Fibroblast of skin of abdomen (primary cell): ENCODE measurements around the gene MRTFB.

Source experiments
- DNase-seq: peaks from one replicate; pipeline ENCODE4 v3.0.0-alpha.2; 2013

MRTFB gene

DNA sequence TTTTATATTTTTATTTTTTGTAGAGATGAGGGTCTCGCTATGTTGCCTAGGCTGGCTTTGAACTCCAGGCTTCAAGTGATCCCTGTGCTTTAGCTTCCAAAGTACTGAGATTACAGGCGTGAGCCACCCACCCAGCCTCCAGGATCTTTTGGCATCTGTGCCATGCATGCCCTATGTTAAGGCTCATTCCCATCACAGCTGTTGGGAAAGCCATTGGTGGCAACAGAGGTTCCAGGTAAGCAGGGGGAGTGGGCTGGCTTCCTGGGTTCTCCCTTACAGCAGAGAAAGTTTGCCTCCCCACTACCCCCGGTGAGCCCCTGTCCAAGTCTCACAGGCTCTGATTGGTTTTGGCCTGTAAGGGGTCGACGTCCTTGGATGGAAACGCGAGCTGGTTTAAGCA is 8.9 kb upstream of the MRTFB start:
- no peak for DNase-seq

DNA sequence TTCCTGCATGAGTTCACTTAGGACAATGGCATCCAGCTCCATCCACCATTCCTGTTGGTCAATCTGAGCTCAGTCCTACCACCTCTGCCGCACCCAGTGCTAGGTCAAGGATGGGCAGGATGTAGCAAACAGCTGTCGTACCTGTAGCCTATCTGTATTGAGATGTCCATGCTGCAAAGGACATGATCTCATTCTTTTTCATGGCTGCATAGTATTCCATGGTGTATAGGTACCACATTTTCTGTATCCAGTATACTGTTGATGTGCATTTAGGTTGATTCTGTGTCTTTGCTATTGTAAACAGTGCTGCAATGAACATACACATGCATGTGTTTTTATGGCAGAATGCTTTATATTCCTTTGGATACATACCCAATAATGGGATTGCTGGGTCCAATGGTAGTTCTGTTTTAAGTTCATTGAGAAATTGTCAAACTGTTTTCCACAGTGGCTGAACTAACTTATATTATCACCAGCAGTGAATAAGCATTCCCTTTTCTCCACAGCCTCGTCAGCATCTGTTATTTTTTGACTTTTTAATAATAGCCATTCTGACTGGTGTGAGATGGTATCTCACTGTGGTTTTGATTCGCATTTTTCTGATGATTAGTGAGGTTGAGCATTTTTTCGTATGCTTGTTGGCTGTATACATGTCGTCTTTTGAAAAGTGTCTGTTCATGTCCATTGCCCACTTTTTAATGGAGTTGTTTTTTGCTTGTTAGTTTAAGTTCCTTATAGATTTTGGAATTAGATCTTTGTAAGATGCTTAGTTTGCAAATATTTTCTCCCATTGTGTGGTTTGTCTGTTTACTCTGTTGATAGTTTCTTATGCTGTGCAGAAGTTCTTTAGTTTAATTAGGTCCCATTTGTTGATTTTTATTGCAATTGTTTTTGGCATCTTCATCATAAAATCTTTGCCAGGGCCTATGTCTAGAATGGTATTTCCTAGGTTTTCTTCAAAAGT is 7.2 kb upstream of the MRTFB start:
- DNase-seq: no peak

GRCh38 chr16:14069818-14070217 is 1.3 kb upstream of the MRTFB start:
- DNase-seq: no peak

DNA sequence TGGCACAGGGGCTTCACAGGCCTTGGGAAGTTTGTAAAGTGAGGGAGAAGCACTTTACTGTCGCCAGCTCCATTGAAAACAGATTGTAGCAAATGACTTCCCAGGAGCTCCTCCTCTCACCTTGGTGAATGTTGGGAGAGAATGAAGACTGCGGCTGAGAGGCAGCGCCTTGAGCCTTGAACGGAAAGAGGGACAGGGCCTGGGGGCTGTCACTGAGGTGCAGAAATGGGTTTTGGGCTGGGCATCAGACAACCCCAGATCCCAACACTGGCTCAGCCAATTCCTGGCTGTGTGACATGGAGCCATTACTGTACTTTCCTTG is 603 bp upstream of the MRTFB start:
- no peak for DNase-seq

- no peak for DNase-seq
These were observed 605 bp downstream of the MRTFB start for GRCh38 chr16:14071576-14072271.

- DNase-seq: no peak
These were observed 1.2 kb downstream of the MRTFB start for GRCh38 chr16:14072360-14072759.

DNA sequence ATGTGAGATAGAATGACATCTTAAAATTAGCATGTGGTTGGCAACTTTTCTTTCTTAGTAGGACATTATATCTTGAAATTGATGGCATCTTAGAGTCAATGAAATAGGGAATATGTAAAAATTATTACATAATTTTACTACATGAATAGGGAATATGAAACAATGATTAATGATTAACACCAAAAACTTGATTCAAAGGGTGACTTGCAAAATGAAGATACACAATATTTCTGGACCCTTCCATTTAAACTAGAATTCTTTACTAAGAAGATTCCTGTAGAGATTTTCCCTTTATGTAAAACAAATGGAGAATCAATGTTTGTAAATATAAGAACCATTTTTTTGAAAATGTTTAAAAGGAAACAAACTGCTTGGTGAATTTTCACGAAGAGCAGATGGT is 3.4 kb downstream of the MRTFB start:
- no peak for DNase-seq

GRCh38 chr16:14077918-14078317 is 6.8 kb downstream of the MRTFB start:
- DNase-seq: no peak

DNA sequence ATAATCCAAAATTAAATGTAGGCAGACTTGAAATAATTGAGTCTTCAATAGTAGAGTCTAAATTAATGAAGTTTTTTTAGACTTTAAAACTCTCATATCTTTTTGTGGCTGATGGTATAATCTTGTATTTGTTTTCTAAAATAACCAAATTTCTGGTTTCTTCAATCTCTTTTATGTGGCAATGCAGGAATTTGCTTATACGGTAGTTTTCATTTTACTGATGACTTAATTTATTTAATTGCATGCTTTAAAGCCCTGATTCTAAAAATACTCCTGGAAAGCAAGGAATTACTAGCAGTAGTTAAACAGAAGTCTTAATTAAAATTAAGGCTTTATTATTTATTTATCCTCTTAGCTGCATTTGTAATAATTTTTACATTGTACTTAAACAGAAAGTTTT is 15.4 kb downstream of the MRTFB start:
- DNase-seq: no peak

DNA sequence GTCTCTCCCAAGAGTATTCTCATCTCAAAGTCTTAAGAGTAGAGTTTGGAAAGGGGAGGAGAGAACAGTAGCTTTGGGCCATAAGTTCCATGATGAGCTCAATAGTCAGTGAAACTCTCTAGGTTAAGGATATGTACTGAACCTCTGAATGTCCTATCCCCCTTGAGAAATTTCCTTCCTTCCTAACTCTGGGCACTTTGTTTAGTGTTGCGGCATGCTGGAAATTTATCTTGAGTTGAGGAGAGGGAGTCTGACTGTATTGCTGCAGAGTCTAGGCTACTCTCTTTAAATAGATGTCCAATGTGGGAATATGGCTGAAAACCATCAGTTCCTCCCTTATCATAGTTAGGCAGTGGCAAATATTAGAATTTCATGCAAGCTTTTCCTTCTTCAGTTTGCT is 16.1 kb downstream of the MRTFB start:
- no peak for DNase-seq

GRCh38 chr16:14087590-14088154 is 16.6 kb downstream of the MRTFB start:
- peak; percentile 28 for DNase-seq

DNA sequence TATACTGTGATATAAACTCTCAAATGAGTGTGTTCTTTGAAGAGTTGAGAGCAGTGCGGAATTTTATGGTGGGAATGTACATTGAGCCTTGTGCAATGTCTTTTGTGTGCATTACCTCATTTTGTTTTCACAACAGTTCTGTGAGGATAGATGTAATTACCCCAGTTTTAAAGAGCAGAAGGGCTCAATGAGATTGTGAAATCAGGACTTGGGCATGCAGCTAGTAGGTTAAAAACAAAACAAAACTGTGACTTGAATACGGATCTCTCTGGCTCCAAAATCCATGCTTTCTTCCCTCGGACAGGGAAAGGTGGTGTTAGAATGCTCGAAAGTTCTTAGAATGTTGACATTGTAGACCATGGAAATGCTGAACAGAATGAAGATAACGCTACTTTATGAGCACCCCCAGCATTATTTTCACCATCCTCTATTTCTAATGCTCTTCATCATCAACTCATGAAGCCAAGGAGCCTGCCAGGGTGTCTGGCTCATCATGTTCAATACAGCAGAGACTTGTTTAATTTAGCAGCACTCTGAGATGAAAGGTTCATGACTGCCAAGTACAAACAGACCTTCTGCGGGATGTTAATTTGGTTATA is 17.1 kb downstream of the MRTFB start:
- DNase-seq: no peak

GRCh38 chr16:14089283-14089823 is 18.2 kb downstream of the MRTFB start:
- no peak for DNase-seq

DNA sequence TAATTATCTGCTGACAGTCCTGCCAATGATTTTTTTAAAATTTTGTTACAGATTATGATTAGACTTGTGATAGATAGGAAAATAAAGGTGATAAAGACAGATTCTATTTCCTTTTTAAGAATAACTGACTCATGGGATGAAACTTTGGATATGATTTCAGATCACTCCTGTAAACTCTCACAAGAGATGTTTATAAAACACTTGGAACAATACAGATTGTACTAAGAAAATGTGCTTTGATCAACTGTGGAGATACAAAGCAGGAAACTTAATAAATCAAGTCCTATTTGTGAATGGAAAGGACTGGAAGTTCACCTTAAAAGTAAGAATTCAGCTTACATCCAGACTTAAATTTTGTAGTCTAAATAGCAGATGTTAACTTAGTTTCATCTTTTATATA is 21.4 kb downstream of the MRTFB start:
- no peak for DNase-seq

DNA sequence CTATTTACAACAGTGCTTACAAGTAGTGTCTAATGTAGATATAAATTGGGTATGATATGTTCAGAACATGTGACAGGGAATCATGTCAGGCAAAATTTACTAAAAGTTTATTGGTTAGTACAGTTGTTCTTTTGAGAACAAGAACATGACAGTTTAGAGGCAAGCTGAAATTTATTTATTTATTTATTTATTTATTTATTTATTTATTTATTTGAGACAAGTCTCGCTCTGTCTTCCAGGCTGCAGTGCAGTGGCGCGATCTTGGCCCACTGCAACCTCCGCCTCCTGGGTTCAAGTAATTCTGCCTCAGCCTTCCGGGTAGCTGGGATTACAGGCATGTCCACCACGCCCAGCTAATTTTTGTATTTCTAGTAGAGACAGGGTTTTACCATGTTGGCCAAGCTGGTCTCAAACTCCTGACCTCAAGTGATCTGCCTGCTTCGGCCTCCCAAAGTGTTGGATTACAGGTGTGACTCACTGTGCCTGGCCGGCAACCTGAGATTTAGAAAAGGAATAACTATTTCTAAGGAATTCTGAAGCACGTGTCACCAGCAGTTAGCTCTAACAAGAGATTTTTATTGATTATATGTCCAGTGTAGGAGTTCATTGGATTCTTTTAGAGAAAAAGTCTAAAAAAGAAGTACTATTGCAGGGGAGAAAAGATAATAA is 24.9 kb downstream of the MRTFB start:
- no peak for DNase-seq

- DNase-seq: no peak
These were observed 26.3 kb downstream of the MRTFB start for GRCh38 chr16:14097182-14097959.

DNA sequence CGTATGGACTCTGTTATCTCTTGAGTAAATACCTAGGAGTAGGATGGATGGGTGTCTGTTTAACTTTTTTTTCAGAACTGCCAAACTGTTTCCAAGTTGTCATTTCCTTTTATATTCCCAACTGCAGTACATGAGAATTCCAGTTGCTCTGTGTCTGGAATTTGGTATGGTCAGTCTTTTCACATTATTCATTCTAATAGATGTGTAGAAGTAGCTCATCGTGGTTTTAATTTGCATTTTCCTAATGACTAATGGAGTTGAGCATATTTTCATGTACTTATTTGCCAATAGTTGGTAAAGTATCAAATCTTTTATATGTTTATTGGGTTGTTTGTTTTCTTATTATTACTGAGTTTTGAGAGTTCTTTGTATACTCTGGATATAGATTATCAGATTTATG is 27.0 kb downstream of the MRTFB start:
- DNase-seq: peak; percentile 64

DNA sequence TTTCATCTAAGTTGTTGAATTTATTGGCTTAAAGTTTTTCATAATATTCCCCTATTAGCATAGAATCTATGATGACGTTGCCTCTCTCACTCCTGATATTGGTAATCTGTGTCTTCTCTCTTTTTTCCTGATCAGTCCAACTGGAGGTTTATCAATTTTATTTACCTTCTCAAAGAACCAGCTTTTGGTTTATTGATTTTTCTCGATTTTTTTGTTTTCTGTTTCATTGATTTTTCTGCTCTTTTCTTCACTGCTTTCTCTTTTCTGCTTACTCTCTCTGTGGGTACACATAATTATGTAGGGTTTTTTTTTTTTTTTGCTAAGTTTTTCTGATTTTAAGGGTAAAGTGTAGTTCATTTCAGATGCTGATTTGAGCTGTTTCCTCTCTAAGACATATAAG is 29.7 kb downstream of the MRTFB start:
- no peak for DNase-seq

DNA sequence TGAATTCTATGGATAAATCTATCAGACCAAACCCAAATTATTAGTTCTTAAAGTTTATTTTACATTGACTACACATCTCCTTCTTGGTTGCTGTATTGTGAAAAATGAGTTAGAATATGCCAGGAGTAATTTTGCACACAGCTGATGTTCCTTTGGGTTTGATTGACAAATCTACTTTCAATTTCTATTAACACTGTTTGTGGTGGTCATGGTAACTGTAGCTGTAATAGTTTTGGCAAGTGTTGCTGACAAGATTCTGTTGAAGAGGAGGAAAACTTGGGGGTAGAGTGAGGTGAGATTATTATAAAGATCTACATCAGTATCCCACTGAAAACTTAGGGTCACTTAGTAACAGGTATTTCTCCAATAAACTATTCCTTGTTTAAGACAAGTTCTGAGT is 30.3 kb downstream of the MRTFB start:
- no peak for DNase-seq

GRCh38 chr16:14102925-14103720 is 32.0 kb downstream of the MRTFB start:
- no peak for DNase-seq

- no peak for DNase-seq
These were observed 32.9 kb downstream of the MRTFB start for GRCh38 chr16:14104066-14104465.
